GM19035 (cell line): ENCODE results near the gene TYMP.

Experiments
- ATAC-seq: cut with Tn5 transposase; IDR thresholded peaks from one replicate; pipeline ENCODE4 v1.9.1; 2021; ENCODE audit not compliant: unreplicated experiment

Gene TYMP

DNA sequence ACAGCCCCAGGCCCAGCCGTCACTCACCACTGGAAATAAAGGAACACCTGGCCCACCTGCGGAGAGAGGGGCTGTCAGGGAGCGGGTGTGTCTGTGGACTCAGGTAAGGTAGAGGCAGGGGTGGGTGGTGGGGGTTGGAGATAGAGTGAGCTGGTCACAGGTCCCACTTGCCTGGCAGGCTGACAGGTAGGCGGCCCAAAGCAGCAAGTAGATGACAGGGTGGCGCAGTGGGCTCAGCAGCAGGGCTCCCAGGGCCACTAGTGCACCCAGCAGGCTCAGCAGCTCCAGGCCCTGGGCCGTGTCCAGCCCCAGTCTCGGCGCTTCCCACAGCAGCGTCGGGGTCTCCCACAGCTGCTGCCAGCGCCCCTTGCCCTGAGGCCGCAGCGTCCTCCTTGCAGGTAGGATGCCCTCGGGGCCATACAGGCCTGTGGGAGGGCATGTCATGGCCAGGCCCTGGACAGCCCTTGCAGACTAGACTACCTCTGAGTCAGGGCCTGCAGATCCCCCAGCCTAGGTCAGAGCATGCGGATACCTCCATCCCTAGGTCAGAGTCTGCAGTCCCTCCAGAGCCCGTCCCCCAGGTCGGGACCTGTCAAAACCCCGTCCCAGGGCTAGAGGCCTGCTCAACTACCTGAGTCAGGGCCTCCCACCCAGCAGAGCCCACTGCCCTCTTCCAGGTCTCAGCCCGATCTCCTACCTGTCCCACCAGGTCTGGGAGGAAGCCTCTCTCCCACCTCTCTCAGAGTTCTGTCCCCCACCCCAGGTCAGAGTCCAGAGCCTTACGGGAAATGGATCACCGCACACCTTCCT lies 23.0 kb downstream of the TYMP start:
- peak; percentile 8 for ATAC-seq

DNA sequence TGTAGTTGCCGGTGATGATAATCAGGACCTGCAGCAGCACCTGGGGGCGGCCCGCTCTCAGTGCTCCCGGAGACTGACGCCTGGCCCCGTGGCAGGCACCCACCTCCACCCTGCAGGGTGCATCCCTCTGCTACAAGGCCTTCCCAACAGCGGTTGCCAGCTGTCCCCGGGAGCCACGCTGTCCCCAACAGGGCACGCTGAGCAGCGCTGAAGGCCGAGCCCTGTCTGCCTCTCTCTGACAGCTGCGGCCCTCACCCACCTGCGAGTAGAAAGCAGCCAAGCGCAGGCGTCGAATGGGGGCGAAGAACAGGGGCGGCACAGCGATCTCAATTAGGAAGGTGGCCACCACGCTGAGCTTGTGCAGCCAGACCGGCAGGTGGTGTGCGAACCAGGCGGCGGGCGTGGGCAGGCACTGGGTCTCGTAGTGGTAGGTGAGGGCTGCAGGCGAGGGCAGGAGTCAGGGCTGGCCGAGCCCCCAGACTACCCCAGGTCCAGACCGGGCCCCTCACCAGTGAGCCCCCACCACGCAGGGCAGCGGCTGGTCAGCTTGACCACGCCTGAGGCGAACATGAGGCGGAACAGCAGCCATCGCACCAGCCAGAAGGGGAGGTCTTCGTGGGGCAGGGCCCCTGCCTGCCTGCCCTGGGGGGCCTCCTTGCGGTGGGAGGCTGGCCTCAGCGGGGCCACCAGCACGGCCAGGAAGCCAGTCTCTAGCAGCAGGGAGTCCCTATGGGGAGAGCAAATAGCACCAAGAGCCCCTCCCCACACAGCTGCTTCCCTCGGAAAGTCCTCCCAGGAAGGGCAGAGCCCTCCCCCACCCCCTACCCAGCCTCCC lies 23.8 kb downstream of the TYMP start:
- no peak for ATAC-seq

DNA sequence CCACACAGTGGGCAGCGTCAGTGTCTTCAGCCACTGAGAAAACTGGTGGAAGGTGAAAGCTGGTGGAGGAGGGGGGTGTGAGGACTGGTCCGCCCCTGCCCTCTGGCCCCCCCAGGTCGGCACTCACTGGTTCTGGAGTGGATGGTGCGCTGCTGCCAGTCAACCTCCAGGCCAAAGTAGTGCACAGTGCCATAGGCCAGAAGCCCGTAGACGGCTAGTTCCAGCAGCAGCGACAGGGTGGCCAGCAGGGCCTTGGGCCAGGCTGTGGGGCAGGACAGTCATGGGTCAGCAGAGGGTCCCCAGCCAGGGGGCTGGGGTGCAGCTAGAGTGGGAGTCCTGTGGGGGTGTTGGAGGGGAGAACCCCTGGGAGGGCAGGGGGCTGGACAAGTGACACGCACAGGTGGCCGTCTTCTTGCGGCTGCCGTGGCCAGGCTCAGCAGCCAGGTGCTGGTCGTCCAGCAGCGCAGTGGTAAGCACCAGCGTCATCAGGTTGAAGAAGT lies 24.5 kb downstream of the TYMP start:
- ATAC-seq, result no peak

DNA sequence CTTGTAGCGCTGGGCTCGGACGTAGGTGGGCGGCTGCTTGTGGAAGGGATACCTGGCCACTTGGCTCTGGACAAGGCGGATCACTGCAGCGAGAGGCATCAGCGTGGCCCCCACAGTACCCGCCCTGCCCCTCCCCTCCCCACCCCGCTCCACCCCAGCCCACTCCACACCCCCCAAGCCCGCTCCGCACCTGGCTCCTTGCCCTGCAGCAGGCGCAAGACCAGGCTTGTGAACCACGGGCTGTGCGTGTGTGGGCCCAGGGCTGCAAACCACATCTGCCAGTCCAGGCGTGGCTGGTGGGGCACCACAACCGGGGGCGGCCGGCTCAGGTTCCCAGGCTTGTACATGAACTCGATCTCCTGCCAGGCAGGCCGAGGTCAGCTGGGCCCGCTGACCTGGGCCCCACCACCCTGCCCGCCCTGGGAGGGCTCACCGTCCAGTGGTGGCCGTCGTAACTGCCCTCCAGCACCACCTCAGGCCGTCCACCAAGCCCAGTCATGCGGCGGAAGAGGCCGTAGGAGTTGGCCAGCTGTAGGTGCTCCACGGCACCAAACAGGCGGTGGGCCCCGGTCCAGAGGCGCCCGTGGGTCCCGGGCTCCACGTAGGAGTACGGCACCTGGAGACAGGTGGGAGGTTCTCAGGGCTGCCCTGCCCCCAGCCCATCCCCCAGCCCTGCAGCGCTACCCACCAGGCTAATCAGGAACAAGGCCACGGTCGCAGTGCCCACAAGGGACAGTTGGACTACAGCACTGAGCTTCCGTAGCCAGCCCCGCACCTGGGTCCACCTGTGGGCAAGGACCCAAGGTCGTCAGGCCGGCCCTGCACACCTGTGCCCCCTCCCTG lies 25.2 kb downstream of the TYMP start:
- no peak for ATAC-seq

DNA sequence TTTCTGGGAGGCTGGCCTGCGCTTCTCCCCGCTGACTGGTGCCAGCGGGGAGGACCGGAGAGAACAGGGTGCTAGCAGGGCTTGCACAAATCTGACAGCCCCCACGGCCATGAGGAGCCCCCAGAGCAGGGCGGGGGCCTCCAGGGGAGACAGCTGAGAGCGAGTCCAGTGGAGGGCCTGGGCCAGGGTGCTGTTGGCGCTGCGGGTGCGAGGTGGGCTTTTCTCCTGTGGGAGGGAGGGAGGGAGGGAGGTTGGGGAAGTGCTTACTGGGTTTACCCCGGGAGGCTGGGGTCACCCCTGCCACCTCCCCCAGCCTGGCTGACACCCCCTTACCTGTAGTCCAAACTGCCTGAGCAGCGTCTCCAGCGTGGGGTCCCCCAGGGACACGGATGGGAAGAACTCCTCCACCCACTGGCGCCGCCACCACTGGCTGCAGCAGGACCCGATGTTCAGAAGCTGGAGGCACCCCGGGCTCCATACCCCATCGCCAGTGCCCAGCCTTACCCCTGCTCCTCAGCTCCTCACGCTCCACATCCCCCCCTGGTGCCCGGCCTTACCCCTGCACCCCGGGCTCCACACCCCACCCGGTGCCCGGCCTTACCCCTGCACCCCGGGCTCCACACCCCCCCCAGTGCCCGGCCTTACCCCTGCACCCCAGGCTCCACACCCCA lies 26.2 kb downstream of the TYMP start:
- no peak for ATAC-seq

DNA sequence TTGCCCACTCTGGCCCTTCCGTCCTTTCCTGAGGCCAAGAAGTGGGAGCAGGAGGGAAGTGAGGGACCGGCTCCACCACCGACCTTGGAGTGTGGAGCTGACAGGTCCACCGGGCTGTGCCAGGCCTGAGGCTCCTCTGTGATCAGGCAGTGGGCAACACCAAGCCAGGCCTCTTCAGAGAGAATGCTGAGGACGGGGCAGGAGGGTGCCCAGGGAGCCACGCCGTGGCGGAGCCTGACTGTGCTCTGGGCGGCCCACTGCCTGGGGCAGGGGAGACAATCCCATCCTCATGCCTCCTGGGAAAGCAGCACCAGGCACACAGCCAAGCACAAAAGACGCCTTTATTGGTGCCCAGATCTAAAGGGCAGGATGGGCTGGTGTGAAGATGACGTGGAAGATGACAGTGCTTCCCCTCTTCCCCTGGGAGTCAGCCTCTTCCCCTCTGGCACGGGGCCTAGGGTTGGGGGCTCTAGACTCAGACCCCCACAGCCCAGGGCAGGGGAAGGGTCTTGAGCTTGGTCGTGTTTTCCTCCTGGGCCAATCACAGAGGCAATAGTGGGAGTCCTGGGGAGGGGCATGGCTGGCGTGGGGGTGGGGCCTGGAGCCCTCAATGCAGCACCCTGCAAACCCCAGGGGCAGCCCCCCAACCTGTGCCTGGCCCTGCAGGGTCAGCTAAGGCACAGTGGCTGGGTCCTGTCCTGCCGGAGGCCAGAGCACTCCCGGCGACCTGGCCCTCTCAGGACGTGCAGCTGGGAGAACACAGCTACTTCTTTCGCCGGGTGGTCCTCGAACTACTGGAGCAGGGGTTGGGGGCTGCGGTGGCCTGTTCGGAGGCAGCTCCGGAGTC lies 27.0 kb downstream of the TYMP start:
- ATAC-seq, result no peak

DNA sequence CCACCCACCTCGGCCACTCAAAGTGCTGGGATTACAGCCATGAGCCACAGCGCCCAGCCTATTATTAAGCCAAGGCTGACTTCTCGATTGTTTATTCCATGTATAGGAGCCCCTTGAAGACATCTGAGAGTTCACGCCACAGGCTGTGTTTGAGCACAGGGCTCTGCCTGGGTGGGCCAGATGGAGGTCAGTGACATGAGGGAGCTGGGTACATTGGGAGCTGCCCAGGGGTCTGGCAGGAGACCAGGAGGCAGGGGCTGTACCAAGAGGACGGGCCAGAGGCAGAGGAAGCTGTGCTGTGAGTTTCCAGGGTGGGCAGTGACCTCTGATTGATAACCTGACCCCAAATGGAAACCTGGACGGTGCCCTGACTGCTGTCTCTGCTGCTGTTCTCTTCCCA lies 27.7 kb downstream of the TYMP start:
- no peak for ATAC-seq

DNA sequence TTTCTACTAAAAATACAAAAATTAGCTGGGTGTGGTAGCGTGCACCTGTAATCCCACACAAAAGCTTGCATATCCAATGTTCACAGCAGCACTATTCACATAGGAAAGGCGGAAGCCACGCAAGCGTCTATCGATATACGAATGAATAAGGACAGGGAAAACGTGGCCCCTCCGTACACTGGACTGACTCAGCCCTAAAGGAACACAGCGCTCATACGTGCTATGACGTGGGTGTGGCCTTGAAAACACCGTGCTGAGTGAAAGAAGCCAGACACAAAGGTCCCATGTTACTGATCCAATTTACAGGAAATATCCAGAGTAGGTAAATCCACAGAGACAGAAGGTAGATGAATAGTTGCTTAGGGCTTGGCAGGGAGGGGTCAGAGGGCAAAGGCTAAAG lies 29.4 kb downstream of the TYMP start:
- ATAC-seq, result no peak

DNA sequence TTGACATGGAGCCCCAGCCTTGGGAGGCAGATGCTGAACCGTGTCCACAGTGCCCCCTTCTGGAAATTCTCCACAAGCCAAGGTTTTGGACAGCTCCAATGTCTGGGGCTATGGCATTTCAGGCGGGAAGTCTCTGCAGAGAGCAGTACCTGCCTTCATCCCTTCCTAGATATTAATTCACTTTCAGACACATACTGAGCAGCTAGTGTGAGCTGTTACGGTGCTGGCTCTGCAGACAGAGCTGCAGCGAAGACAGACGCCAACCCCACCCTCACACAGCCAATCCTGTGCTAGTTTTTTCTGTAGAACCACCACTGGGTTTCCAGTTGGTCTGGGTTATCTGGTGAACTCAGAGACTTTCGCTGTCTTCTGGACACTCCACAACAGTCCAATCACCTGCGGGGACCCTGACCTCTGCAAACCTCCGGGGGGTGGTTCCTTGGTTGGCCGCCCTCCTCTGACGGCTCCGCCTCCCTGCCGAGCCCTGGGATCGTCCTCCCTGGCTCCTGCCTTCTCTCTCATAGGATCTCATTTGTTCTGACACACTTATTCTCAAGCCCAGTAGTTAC lies 31.4 kb downstream of the TYMP start:
- ATAC-seq, result no peak

DNA sequence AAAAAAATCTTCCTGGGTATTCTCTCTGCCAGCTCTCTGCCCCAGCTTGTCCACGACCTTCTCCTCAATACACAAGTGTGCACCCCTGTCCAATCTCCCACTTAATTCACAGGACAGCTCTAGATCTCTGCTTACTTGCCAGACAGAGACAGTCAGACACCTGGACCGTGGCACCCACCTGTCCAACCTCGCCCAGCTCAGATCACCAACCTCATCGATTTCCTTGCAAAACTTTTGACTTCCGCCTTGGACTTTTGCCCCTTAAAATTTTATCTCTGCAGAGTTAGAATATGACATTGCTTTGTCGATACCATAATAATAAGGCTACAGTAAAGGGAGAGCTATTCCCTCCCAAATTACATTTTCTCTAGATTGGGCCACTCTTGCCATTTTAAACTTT lies 32.7 kb downstream of the TYMP start:
- no peak for ATAC-seq

DNA sequence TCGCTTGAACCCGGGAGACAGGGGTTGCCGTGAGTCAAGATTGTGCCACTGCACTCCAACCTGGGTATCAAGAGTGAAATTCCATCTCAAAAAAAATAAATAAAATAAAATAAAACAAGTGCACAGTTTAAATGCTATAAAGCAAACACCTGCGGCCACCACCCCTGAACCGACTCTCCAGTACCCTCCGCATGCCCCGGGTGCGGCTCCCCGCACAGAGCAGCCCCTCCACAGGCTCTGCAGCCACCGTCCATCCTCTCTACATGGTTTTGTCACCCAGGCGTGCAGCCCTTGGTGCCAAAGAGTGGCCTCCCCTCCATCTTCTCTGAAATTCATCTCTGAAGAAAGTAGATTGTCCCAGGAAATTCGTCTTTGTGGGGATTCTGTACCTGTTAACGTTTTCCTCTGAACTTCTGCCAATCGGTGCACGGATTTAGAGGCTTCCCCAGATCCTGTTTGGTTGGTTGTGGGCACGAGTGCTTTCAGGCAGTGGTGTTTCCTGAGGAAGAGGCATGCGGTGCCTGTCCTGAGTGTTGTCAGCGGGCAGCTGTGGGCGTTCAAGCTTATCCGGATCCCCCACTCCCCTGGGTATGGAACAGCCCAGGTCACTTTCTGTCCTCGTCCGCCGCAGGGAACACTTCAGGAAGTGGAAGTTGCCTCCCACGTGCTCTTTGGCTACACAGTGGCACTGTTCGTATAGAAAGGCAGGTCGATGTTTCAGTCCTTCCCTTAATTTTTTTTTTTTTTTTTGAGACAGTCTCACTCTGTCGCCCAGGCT lies 39.1 kb downstream of the TYMP start:
- no peak for ATAC-seq

DNA sequence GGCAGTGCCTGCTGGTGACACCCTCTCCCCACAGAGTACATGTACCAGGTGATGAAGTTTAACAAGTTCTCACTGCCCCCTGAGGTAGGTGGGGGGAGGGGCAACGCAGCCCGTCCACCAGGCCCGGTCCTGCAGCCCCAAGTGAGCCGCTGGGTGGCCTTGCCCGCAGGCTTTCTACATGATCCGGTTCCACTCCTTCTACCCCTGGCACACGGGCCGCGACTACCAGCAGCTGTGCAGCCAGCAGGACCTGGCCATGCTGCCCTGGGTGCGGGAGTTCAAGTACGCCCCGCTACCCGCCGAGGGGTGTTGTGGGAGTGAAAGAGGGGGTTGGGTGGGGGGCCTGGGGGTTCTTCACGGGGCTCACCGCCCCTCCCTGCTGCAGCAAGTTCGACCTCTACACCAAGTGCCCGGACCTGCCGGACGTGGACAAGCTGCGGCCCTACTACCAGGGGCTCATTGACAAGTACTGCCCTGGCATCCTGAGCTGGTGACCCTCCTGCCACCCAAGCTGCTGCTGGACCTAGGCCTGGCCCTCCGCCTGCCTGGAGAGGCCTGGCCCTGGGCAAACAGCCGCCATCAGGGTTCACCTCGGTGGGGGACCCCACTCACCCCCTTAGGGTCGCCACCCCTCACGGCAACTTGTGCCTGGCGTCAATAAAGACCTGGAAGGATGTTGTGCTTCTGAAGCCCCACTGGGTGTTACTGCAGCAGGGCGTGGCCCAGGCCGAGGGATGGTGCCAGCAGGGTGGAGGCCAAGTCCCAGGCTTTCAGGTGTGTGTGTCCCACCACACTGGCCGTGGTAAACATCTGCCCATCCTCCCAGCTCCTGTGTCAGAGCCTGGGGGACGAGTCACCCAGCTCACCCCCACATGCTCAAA lies 40.2 kb downstream of the TYMP start:
- no peak for ATAC-seq

DNA sequence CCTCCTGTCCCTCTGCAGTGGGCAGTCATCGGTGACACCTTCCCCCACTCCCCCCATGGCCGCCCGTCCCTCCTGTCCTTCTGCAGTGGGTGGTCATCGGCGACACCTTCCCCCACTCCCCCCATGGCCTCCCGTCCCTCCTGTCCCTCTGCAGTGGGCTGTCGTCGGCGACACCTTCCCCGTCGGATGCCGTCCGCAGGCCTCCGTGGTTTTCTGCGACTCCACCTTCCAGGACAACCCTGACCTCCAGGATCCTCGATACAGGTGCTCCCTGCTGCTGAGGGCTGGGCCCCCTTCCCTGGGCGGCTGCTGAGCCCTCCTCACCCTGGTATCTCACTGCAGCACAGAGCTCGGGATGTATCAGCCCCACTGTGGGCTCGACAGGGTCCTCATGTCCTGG lies 40.9 kb downstream of the TYMP start:
- no peak for ATAC-seq

DNA sequence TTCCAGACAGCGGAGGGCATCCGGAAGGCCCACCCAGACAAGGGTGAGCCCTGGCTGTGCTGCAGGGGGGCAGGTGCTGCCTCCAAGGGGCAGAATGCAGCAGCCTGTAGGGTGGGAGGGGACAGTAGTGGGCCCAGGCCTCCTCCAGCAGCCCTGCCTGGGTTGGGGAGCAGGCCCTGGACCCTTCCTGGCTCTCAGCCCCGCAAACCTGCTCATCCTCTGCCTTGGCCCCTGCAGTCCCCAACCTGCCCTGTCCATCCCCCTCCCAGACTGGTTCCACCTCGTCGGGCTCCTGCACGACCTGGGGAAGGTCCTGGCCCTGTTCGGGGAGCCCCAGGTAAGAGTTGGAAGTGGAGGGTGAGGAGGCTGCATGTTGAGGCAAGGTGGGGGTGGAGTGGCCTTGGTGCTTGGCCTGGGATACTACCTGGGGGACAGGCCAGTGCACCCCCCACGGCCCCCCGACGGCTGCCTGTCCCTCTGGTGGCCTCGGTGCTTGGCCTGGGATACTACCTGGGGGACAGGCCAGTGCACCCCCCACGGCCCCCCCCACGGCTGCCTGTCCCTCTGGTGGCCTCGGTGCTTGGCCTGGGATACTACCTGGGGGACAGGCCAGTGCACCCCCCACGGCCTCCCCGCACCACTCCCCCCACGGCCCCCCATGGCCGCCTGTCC lies 41.7 kb downstream of the TYMP start:
- ATAC-seq, result no peak

DNA sequence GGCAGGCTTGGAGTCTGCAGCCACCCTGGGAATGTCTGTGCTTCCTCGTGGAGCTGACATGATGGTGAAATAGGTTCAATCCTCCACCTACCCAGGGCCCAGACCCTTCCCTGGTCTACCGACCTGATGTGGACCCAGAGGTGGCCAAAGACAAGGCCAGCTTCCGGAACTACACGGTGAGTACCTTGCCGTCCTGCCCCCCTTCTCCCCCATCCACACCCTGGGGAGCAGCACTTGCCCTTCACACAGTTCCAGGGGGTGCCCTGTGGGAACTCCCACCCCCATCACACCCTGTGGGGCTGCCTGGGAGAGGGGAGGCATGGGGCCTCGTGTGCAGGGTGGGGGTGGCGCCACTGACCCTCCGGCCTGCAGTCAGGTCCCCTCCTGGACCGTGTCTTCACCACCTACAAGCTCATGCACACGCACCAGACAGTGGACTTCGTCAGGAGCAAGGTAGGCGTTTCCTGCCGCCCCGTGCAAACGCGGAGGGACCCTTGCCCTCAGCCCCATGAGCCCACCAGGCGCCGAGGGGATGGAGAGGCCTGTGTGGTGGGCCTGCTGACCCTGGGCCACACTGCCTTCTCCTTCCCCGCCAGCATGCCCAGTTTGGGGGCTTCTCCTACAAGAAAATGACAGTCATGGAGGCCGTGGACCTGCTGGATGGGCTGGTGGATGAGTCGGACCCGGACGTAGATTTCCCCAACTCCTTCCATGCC lies 42.4 kb downstream of the TYMP start:
- ATAC-seq, result no peak

DNA sequence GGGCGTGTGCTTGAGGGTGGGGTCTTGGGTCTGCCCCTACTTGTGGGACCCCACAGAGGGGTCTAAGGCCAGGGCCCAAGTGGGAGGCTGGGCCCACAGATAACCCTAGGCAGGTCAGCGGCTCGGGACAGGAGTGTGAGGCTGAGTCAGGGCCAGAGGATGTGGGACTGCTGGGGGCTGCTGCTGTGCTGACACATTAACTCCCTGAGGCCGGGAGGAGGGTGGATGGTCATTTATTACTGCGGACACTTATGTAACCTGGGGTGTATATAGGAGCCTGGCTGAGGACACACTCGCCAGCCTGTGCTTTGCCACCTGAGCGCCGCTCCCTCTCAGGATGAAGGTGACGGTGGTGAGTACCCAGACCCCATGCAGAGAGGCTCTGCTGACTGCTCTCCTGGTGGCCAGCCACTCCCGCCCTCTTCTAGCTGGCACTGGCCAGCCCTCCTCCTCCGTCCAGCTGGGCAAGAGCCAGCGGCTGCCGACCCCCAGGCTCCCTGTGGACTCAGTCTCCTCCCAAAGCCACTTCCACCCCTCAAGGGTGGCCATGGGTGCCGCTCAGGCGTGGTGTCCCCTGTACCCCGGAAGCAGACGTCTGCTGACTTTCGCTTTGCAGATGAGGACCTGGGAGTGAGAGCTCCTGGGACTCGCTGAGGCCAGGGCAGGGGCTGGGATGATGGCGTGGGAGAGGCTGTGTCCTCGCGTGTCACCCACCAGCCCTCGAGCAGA lies 43.1 kb downstream of the TYMP start, which contains the start of gene MIOX:
Gene MIOX, plus strand, starts transcription at position 299 of the 729 bp plus-strand sequence. Its CDS starts 39 bp downstream, at position 338.
- no peak for ATAC-seq
